ENCODE results near the gene DOK7.

GRCh38 chr4:3481783-3482393, 18.8 kb downstream of the DOK7 start:
- TF ChIP-seq CTCF (IDR thresholded peaks at IDR 0.05) (no peak), POLR2A (IDR thresholded peaks at IDR 0.05) (no peak)
